Neural cell (in vitro differentiated cells): ENCODE measurements around the gene EPHB3. TPM values are rescaled to one million over a fixed set of nuclear protein-coding genes. Genes with fewer than 3 reads are reported as not detected.

ENCODE experiments used
- H2AFZ ChIP-seq: fragments of 200-600, 300-800 bp; sonication (generic), shearing (Covaris generic); 2 replicates; pipeline ENCODE4 v1.6.0; 2014; ENCODE audit warnings: low read depth, mild to moderate bottlenecking, antibody characterized with exemption, low read length, moderate library complexity
- H3F3A ChIP-seq: fragments of 200-600 bp; shearing (Covaris generic); 2 replicates; pipeline ENCODE4 v1.6.1; 2016; ENCODE audit warnings: mild to moderate bottlenecking, moderate library complexity, mixed read lengths, antibody characterized with exemption, low read length; ENCODE audit not compliant: insufficient read depth, poor library complexity, severe bottlenecking
- H3K27ac ChIP-seq: fragments of 200-600, 300-800 bp; sonication (generic), shearing (Covaris generic); 2 replicates; pipeline ENCODE4 v1.5.1; 2014; ENCODE audit warnings: mild to moderate bottlenecking, low read length, moderate library complexity
- H3K27me3 ChIP-seq: fragments of 300-800, 200-600 bp; sonication (generic), shearing (Covaris generic); 2 replicates; pipeline ENCODE4 v1.6.0; 2014; ENCODE audit warnings: mild to moderate bottlenecking, low read depth, low read length, moderate library complexity; ENCODE audit not compliant: insufficient read depth
- H3K36me3 ChIP-seq: fragments of 300-800, 200-600 bp; sonication (generic), shearing (Covaris generic); 2 replicates; pipeline ENCODE4 v1.5.1; 2014; ENCODE audit warnings: mild to moderate bottlenecking, antibody characterized with exemption, low read length, moderate library complexity; ENCODE audit not compliant: insufficient read depth
- H3K4me2 ChIP-seq: fragments of 300-800, 200-600 bp; sonication (generic), shearing (Covaris generic); 2 replicates; pipeline ENCODE4 v1.6.0; 2014; ENCODE audit warnings: mild to moderate bottlenecking, low read length
- H3K4me3 ChIP-seq: fragments of 300-800, 200-600 bp; sonication (generic), shearing (Covaris generic); 2 replicates; pipeline ENCODE4 v1.5.1; 2014; ENCODE audit warnings: mild to moderate bottlenecking, low read length, moderate library complexity
- H3K79me2 ChIP-seq: fragments of 200-600 bp; shearing (Covaris generic); replicated peaks from 2 replicates; pipeline ENCODE4 v1.6.0; 2014; ENCODE audit warnings: mild to moderate bottlenecking, low read length, moderate library complexity; ENCODE audit not compliant: insufficient read depth
- H3K9ac ChIP-seq: fragments of 300-800, 200-600 bp; sonication (generic), shearing (Covaris generic); 2 replicates; pipeline ENCODE4 v1.6.1; 2016; ENCODE audit warnings: mild to moderate bottlenecking, low read length, mixed read lengths
- H3K9me2 ChIP-seq: fragments of 200-600 bp; shearing (Covaris generic); 2 replicates; pipeline ENCODE4 v1.6.1; 2016; ENCODE audit warnings: mild to moderate bottlenecking, low read length, mixed read lengths; ENCODE audit not compliant: insufficient read depth
- H3K9me3 ChIP-seq: fragments of 200-600, 300-800 bp; sonication (generic), shearing (Covaris generic); 2 replicates; pipeline ENCODE4 v1.6.1; 2016; ENCODE audit warnings: mild to moderate bottlenecking, mixed run types, low read length, moderate library complexity, mixed read lengths
- H4K20me1 ChIP-seq: fragments of 200-600 bp; shearing (Covaris generic); 2 replicates; pipeline ENCODE4 v1.6.1; 2016; ENCODE audit warnings: mild to moderate bottlenecking, mixed run types; ENCODE audit not compliant: insufficient read depth
- CTCF ChIP-seq: fragments of 450-650 bp; IDR thresholded peaks from 2 replicates; pipeline ENCODE4 v1.5.1; 2014; ENCODE audit warnings: antibody characterized with exemption, mild to moderate bottlenecking, moderate library complexity; ENCODE audit not compliant: poor library complexity, severe bottlenecking
- EP300 ChIP-seq: fragments of 450-650 bp; conservative IDR thresholded peaks from 2 replicates; pipeline ENCODE4 v1.6.1; 2014; ENCODE audit warnings: antibody characterized with exemption, mild to moderate bottlenecking, moderate library complexity; ENCODE audit not compliant: poor library complexity, severe bottlenecking
- EZH2 ChIP-seq: fragments of 200-600, 300-800 bp; shearing (Covaris generic), sonication (generic); IDR thresholded peaks from 2 replicates; pipeline ENCODE4 v1.6.1; 2014; ENCODE audit warnings: antibody characterized with exemption, low read length, borderline replicate concordance, mild to moderate bottlenecking; ENCODE audit not compliant: insufficient read depth, poor library complexity, severe bottlenecking
- MXI1 ChIP-seq: fragments of 450-650 bp; conservative IDR thresholded peaks from 2 replicates; pipeline ENCODE4 v1.6.1; 2014; ENCODE audit warnings: antibody characterized with exemption, mild to moderate bottlenecking; ENCODE audit not compliant: poor library complexity, severe bottlenecking
- POLR2AphosphoS5 ChIP-seq: IDR thresholded peaks from 2 replicates; pipeline ENCODE4 v1.6.1; 2012
- RAD21 ChIP-seq: fragments of 450-650 bp; conservative IDR thresholded peaks from 2 replicates; pipeline ENCODE4 v1.6.1; 2014; ENCODE audit warnings: antibody characterized with exemption, mild to moderate bottlenecking, moderate library complexity
- SMC3 ChIP-seq: fragments of 450-650 bp; conservative IDR thresholded peaks from 2 replicates; pipeline ENCODE4 v1.6.1; 2014; ENCODE audit warnings: antibody characterized with exemption, mild to moderate bottlenecking, moderate library complexity; ENCODE audit not compliant: poor library complexity
- TAF1 ChIP-seq: IDR thresholded peaks from 2 replicates; pipeline ENCODE4 v1.6.1; 2012; ENCODE audit warnings: low read depth
- polyA plus RNA-seq: library from polyadenylated mRNA; depleted of rRNA; stranded (reverse); fragments of >200 nt; gene quantifications from 2 replicates; pipeline ENCODE4 v1.2.3, GENCODE V29; 2014
- TF ChIP-seq, protein P1 (sequence below): IDR thresholded peaks from 2 replicates; pipeline ENCODE4 v1.6.1; 2012; ENCODE audit warnings: borderline replicate concordance

The EPHB3 gene
- polyA plus RNA-seq, 1 donor from 2014 or later = 4.3 TPM

GRCh38 chr3:184572633-184573270 is 11.2 kb downstream of the EPHB3 start:
- no peaks in the 10 kb centered on the region for H3F3A ChIP-seq
- peaks cover 17% of the 10 kb centered on the region for H3K79me2 ChIP-seq
- no peak overlapping the region for H3K4me3 ChIP-seq
- H2AFZ ChIP-seq = no peak overlapping the region
- no peaks in the 10 kb centered on the region for H3K9me3 ChIP-seq
- peaks cover 4% of the 10 kb centered on the region for H3K36me3 ChIP-seq
- H3K9ac ChIP-seq = no peak overlapping the region
- no peaks in the 10 kb centered on the region for H4K20me1 ChIP-seq
- no peaks in the 10 kb centered on the region for H3K27me3 ChIP-seq
- H3K27ac ChIP-seq = no peak overlapping the region
- H3K4me2 ChIP-seq = no peak overlapping the region
- TF ChIP-seq CTCF (no peak), SMC3 (no peak), MXI1 (no peak), TAF1 (no peak), EZH2 (no peak), EP300 (no peak), RAD21 (no peak), POLR2AphosphoS5 (no peak)
- TF ChIP-seq, protein P1, sequence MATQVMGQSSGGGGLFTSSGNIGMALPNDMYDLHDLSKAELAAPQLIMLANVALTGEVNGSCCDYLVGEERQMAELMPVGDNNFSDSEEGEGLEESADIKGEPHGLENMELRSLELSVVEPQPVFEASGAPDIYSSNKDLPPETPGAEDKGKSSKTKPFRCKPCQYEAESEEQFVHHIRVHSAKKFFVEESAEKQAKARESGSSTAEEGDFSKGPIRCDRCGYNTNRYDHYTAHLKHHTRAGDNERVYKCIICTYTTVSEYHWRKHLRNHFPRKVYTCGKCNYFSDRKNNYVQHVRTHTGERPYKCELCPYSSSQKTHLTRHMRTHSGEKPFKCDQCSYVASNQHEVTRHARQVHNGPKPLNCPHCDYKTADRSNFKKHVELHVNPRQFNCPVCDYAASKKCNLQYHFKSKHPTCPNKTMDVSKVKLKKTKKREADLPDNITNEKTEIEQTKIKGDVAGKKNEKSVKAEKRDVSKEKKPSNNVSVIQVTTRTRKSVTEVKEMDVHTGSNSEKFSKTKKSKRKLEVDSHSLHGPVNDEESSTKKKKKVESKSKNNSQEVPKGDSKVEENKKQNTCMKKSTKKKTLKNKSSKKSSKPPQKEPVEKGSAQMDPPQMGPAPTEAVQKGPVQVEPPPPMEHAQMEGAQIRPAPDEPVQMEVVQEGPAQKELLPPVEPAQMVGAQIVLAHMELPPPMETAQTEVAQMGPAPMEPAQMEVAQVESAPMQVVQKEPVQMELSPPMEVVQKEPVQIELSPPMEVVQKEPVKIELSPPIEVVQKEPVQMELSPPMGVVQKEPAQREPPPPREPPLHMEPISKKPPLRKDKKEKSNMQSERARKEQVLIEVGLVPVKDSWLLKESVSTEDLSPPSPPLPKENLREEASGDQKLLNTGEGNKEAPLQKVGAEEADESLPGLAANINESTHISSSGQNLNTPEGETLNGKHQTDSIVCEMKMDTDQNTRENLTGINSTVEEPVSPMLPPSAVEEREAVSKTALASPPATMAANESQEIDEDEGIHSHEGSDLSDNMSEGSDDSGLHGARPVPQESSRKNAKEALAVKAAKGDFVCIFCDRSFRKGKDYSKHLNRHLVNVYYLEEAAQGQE = no peak
- H3K9me2 ChIP-seq = no peaks in the 10 kb centered on the region

DNA sequence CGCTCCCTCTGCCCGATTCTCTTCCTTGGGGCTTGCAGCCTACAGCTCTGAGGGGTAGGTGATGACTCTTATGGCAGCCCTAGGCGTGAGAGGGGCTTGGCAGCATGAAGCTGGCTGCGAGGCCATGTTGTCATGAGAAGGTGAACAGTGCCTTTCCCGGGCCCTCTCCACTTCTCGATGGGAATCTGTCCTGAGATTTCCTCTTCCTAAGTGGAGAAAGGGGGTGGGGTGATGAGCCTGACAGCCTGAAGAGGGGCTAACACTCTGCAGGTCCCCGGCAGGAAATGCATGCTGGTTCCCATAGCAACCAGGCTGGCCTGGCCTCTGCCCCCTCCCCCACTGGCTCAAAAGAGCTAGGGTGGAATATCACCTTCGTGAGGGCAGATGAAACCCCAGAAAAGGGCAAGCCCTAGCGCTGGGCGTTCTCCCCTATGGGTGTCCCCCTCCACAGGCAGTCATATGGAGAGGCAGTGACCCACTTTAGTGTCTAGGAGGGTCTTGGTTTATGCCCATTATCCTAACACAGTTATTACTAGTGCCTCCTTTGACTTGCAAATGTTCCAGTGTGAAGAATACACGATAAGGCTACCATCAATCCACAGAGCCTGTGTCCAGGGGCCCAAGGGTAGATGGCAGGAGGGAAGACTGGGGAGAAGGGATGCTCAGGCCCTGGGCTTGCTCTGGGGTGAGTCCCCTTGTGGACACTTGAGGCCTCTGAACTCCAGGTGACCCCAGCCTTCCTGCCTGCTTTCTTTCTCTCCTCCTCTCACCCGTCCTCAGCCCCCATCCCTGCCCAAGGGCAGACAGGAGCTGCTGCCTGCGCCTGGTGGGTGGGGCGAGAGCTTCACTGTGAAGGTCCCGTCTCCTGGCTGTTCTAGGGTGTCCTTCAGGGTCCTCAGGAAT is 13.2 kb downstream of the EPHB3 start:
- peak overlapping the region; percentile 47 for H3K9ac ChIP-seq
- H3K9me2 ChIP-seq = no peaks in the 10 kb centered on the region
- H3K79me2 ChIP-seq = peaks cover 7% of the 10 kb centered on the region
- peak; percentile 70 for TF ChIP-seq EP300
- no peak for TF ChIP-seq EZH2
- peak; percentile 25 for TF ChIP-seq MXI1
- peak; percentile 10 for TF ChIP-seq SMC3
- TF ChIP-seq, protein P1 = peak; percentile 96
- peak; percentile 45 for TF ChIP-seq RAD21
- TF ChIP-seq POLR2AphosphoS5 = peak; percentile 48
- TF ChIP-seq TAF1 = no peak
- H3K27me3 ChIP-seq = no peaks in the 10 kb centered on the region
- H3K4me3 ChIP-seq = peak overlapping the region; percentile 26
- no peaks in the 10 kb centered on the region for H3K9me3 ChIP-seq
- no peaks in the 10 kb centered on the region for H4K20me1 ChIP-seq
- no peak overlapping the region for H3K4me2 ChIP-seq
- peaks cover 4% of the 10 kb centered on the region for H3K36me3 ChIP-seq
- no peak overlapping the region for H2AFZ ChIP-seq
- no peaks in the 10 kb centered on the region for H3F3A ChIP-seq
- peak overlapping the region; percentile 75 for H3K27ac ChIP-seq
